Dedifferentiated amniotic fluid mesenchymal stem cell (primary cell): ENCODE results near the gene DEDD.

Source experiments
- DNase-seq: peaks from one replicate; pipeline ENCODE4 v3.0.0-alpha.2; 2016; ENCODE audit errors: extremely low spot score

DEDD gene

DNA sequence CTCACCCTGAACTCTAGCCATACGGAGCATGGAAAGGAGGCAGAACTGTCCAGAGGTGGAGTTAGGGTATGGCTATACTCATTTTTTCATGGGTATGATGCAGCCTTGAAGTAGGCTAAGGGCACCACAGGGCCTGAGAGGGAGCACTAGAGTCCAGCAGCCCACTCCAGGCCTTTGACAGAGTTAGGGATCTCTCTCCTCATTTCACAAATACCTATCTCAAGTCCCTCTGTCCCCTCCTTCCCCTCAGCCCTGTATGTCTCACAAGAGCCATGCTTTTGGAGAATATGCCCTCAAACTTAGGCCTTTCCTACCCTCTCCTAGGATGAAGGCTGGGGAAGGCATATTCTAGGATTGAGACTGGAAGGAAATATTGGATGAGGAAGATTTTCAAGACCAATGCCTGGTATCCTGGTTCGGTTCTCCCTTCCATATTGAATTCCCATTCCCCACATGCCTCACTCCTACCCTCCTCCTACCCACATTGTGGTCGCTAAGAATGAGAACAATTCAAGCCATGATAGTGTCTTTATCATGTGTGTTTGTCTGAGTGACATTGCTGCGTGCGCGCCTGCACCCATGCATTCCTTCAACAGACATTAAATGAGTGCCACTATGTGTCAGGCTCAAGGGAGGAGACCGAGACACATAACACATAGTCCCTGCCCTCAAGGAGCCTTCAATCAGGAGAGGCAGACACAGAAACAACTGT, 40.5 kb downstream of the DEDD start:
- no peak for DNase-seq

DNA sequence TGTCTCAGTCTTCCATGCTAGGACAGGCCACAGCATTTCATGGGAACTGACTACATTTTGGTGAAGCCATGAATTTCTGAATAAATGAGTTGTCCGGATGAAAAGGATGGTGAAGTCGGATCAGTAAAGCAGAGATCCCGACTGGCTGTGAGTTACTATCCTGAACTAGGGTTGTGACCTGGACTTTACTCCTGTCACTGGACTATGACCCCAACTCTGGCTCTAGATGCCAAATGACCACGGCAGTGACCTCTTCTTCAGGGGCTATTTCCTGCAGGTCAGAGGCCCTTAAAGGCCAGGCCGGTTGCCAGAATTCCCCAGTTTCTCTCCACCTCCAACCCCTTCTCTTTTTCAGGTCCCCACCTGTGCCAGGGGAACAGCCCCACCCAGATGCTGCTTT, 41.4 kb downstream of the DEDD start:
- DNase-seq: no peak

DNA sequence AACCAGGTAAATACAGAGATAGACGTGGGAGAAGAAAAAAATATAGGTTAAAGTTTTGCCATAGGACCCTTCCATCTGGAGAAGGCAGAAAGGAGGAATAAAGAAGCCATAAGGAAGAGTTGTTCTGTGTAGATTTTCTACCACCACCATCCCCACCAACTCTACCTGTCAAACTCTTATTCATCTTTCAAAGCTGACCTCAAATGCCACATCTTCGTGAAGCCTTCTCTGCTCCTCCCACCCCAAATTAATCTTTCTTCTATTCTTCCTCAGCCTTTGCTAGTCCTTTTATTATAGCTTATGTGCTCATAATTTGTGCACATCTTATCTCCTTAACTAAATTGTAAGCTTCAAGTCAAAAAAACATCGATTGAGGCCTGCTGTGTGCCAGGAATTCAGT, 41.9 kb downstream of the DEDD start:
- DNase-seq: no peak

DNA sequence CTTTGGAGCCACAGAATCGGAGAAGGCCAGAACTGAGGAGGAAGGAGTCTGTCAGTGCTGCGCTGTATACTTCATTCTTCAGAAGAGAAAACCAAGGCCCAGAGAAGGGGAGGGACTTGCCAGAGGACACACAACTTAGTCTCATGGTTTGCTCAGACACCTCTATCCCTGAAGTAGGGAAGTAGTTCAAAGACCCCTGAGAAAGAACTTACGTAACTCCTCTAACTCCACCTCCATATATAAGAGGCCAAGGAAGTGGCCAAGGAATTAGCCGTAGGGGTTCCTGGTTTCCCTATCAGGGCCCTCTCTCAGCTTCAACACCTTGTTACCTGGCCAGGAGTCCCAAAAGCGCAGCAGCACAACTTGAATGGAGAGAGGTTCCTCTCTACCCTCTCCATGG, 42.5 kb downstream of the DEDD start:
- DNase-seq: no peak

DNA sequence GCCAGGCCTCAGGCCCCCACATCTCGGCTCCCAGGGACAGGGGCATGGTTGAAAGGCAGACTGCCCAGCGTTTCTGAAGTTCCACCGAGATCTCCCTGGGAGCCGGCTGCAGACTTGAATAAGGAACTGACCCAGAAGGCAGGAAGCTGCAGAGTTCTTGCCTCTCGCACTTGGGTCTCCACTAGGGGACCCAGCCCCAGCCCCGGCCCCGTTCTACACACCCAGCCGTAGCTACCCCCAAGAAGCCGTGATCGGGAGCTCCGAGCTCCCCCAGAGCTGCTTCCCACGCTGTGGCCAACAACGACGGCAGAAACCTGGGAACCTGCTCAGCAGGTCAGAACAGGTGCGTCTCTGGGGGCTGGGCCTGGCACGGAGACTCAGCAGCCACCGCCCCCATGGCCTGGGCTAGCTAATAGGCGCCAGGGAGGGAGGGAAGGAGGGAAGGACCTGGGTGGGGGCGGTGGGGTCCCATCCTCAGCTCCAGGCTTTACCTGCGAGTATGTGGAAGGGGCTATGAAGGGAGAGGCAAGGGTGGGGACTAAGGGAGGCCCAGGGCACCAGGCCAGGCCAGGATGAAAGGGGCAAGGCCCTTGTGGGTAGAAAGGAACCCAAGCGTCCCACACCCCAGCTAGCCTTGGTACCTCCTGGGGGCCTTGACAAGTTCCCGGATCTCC, 43.1 kb downstream of the DEDD start, which contains the start of gene NECTIN4:
NECTIN4 (minus strand) TSS at position 308 of the 674 bp plus-strand sequence; CDS start at position 46, 262 bp downstream.
- no peak for DNase-seq

DNA sequence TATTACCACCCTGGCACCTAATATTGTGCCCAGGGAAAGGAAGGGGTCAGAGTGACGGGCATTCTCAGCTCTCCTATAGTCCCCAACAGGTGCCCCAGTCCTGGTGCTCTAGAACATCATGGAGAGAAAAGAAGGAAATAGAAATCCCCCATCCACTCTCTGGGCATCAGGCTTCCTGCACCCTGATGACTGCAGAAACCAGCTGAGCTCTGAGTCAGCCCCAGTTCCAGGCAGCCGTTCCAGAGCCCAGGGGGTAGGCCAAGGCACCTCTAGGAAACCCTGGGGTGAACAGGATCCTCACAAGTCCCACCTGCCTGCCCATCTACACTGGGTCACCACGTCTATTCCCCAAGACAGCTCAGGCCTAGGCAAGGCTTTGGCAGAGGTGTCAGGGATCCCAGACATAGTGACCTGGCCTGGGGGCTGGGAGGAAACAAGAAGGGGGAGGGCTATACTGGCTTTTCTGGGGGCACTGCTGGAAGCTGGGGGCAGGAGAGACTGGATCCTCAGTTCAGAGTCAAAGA, 43.8 kb downstream of the DEDD start:
- DNase-seq: no peak

DNA sequence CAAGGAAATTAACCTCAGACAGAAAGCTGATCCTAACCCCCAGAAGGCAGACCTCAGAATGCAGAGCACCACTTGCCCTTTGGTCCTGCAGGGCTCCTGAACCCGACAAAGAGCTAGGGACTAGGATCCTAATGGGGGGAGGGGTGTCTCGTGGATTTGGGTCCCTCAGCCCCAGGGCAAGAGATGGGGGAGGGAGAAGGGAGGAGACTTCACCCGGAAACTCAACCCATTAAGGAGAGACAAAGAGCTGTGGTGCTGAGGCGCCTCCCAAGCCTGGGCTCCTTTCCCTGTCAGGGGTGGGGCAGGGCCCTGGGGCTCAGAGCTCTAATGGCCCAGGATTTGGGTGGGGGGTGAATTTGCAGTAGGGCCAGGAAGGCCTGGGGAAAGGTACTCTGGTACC, 46.0 kb downstream of the DEDD start:
- no peak for DNase-seq

DNA sequence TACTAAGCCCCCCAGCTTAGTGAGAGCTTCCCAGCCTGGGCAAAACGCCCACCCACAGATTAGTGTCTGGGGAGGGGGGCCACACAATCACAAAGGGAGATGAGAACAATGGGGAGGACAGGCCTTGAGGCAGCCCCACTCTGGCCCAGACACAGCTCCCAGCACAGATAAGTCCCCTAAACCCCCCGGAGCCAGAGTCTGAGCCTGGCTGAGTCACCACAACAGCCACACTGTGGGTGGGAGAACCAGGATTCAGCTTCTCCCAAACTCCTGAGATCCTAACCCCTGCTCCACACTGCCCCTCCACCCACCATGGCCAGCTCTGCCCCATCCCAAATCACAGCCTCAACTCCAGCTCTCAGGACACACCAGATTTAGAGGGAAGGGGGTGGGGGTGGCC, 47.3 kb downstream of the DEDD start:
- no peak for DNase-seq

DNA sequence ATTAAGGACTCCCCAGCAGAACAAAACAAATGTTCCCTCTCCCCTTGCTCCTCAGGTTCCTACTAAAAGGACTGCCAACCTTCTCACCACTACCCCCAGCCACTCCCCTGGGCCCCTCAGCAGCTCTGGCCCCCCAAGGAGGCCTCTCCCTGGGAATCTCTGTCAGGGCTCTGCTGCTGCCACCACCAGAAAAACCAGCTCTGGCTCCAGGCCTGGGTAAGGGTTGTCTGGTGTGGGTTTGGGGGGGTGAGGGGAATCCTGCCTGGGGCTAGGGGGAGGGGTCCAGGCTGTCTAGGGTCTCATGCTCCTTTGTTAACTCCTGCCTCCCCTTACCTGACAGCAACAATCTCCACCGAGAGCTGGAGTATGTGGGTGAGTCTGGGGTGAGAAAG, 47.9 kb downstream of the DEDD start:
- DNase-seq: no peak

DNA sequence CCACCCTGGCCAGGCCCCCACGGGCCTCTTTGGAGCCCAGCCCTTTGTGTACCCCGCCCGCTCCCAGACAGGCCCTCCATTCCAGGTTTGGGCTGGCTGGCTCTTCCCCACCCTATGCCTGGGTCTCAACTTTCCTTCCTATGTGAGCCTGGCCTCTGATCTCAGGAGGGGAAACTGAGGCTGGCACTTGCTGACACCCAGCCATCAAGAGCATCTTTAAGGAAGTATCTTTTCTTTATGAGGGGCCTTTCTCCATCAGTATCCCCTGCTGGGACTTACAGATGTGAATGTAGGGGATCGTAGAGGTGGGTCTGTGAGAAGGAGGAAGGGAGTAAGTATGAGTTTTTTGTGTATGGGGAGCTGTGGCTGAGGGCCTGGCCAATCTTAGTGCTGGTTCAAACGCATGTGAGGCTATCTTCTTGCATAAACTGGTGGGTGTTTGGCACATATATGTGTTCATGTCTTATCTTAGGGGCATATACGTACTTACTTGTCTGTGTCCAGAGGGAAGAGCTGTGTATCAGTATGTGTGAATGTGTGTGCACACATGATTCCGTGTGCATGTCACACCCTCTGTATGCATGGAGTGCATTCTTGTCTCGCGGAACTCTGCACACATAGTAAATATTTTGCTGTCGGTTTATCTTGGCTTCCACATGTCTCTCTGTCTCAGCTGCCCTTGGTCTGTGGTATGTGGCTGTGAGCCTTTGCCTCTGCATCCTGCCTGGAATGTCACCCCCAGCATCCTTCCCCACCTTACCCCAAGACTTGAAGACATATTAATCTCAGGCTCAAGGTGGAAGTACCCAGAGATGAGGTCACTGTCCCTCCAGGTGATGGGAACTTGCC, 48.5 kb downstream of the DEDD start:
- DNase-seq: no peak

DNA sequence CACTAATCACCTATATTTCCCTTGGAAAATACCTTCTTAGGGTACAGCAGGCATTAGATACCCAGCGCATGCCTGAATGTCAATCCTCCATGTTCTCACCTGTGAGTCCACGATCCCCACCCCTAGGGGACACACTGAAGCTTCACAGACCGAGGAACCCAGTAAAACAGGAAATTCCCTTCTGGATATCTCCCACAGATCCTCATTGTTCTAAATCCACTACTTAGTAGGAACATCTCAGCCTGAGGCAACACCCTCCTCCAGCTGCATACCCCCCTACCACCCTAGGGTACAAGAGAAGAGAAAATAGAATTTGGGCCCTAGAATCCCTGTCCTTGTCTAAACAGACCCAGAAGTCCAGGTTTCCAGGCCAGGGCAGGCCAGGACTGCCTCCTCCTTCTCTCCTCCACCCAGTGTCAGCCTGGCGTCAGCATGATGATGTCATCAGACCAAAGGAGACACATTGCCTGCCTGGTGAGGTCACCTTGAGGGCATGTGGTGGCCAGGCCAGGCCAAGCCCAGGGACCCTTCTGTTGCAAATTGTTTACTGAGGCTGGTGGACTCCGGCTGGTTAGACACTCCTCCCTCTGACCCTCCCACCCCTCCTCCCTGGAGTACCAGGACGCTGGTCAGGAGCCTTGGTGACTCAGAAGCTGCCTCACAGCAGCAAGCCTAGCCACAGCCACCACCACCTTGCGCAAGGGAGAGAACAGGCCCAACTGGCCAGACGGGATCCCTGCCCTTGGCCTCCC, 49.3 kb downstream of the DEDD start:
- DNase-seq: peak; percentile 63

DNA sequence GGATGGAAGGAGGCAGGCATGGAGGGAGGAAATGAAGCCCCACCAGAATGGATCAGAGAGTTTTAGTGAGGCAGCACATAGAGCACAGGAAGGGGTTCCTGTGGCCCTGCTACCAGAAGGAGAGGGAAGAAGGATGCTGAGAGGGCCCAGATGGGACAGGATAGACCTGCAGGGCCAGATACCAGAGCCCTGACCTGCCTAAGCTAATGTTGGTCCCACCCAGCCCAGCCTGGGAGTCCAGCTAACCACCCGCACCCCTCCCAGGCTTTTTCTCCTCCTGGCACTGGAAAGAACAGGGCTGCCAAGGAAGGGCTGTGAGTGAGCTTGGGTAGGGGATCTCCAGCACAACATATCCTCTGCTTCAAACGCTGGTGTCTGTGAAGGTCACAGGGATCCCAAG, 50.0 kb downstream of the DEDD start:
- DNase-seq: no peak

DNA sequence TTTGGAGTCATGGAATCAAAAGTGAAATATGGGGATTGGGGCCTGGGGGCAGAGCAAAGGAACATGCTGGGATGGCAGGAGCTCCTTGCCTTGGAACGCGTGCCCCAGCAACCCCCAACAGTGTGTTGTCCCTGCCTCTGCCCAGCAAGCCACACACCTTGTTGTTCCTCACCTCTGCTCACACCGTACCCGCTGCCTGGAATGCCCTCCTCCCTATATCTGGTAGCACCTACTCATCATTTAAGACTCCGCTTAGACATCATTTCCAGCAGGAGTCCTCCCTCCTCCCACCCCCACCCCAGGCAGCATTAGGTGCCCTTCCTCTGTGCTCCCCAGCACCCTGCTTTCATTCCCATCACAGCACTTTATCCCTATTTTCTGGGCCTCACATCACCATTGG, 50.9 kb downstream of the DEDD start:
- DNase-seq: no peak

DNA sequence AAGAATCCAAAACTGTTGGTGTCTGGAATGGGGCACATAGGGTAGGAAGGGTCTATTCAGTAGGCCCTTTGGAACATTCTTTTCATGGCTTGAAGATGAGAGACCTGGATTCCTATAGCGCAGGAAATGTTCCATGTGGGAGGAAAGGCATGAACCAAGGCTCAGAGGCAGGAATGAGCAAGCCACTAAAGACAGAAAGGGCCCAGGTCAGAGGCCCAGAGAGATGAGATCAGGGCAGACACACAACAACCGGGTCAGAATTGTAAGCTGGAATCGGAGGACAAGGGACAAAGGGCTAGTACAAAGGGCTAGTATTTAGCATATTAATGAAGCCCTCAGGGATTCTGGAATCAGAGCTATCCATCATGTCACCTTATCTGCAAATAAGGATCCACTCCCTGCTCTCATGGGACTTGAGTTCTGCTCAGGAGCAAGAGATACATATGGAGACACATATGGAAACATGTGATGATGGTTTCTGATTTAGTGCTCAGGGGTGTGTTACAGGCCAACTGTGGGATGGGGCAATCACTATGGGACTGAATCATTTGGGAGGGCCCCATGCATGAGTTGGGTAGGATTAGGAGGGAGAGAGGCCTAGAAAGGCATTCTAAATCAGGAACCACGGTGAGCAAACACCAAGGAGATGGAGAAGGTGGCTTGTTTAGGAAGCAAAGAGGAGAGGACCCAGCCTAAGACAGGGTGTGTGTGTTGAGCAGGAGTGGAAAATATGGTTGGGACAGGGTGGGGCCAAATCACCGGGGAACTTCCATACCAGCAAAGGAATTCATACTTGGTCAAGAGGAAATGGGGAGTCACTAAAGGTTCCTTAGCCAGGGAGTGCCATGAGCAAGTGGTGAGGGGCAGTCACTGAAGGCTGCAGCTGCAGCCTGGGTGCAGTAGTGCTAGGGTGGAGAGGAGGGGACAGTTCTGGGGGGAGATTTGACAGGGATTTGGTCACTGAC, 51.7 kb downstream of the DEDD start:
- DNase-seq: no peak

DNA sequence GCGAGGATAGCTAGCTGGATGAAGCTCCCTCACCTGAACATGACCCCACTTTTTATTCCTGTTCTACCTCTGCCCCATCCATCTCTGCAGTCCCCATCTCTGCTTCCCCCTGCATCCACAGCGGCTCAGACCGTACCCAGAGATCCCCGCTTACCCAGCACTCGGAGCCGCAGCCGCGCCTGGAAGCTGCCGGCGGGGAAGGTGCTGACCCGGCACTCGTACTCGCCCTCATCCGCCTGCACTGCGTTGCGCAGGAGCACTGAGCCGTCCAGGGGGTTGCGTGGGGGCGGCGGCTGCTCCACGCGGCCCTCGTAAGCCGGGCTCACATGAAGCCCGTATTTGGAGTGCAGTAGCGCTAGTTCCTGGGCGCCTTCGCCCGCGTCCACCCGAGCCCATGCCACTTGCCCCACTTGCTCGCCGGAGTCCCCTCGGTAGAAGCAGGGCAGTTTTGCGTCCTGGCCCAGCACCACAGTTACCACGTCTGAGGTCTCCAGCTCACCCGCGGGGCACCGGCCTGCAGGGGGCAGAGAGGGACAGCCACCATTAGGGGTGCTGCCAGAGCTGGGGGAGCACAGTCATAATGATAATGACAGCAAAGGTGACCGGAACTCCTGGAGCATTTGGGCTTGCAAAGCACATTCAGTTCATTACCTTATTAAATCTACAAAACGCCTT, 52.9 kb downstream of the DEDD start:
- no peak for DNase-seq

DNA sequence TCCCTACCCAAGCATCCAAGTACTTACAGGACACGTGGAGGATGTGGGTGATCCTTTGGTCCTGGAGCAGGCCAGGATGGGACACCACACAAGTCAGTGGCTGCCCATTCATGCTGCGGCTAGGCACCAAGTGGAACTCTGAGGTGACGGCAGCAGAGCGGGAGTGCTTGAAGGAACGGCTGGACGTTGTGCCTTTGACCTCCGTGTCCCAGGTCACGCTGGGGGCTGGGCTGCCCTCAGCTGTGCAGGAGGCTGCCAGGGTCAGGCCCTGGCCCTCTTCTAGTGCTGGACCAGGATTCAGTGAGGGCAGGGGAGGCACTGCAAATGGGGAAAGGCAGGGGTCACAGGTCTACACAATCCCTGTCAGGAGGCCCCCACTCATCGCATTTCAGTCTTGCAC, 55.0 kb downstream of the DEDD start:
- DNase-seq: no peak

DNA sequence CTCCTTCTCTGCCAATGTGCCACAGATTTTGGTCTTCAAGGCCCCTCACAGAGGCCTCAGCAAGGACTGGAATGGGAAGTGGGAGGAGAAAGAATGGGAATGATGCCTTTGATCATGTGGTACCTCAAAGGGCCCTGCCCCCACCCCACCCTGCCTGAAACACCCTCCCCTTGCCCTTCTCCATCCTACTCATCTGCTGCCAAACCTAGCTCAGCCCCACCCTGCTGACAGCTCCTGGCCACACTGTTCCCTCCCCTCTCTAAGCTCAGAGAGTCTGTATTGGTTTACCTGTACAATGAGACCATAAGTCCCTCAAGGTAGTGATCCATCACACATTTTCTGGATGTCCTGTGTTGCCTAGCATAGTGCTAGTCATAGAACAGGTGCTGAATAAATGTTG, 56.1 kb downstream of the DEDD start:
- no peak for DNase-seq

DNA sequence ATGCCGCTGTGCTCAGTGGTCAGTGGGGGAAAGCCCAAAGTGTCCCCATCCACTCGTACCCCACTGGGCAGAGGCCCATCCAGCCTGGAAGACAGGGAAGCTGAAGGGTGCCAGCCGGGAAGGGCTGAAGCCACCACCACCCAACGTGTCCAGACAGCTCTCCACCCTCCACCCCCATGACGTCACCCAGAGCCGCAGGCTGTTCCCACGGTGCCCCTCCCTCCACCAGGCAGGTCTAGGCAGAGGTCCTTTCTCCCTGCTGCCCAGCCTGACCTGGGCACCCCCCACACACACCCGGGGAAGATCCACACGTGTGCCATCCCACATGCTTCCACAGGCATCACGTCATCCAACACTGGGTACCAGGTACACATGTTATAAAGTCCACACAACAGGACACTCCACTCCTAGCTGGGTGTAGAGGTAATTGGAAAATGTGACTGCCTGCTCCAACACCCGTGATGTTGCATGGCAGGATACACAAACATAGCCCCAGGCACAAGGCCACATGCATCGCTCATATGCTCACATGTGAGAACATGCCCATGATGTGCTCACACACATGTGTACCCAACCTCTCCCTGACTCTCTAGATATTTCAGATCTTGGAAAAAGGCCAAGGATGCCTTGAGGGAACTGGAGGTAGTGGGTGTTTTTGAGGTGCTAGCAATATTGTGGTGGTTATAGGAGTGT, 57.6 kb downstream of the DEDD start:
- no peak for DNase-seq

DNA sequence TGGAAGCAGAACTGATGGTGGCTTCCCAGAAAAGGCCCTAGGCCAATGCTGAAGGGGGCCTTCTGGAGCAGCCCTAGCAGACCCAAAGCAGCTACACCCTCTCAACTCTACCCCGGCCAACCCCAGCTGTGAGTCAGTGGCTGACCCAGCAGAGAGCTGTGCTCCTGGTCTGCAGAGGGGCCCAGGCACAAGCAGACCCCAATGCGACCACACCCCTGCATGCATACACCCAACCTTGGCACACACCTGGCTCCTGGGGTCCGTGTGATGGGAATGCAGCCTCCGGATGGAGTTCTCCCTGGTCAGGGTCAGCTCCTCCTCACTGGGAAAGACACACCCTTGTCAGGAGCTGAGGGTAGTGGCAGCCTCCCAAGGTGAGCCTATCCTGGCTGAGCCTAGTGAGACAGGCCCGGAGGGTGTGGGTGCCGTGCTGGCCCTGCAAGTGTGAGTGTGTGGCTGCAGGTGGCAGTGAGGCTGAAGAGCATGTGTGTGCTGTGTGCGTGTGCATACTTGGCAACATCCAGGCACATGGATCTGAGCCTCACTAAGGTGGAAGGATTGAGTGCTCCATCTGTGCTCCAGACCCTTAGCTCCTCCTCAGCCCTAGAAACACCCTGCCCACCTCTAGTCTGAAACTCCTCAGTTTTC, 58.9 kb downstream of the DEDD start:
- DNase-seq: no peak
